Adrenal gland (tissue), 12 donors: ENCODE measurements around the gene DCDC2B. TPM values are rescaled to one million over a fixed set of nuclear protein-coding genes. Genes with fewer than 3 reads are reported as not detected.

Source experiments
- DNase-seq, 7 donors: peaks; one replicate each; pipeline ENCODE4 v3.0.0-alpha.2; 2019 to 2020
- H3K27ac ChIP-seq, 5 donors: fragments of 200-600 bp; sonication (generic) in 4 of 5; 1 replicate in 3 of 5; 2 replicates in 2 of 5; pipeline versions ENCODE4 v1.5.1 to v1.8.0; 2016 to 2020; ENCODE audit warnings: mild to moderate bottlenecking in 1 of 5
- H3K27me3 ChIP-seq: fragments of 200-600 bp; 2 replicates; pipeline ENCODE4 v1.8.0; 2021
- H3K36me3 ChIP-seq, 2 donors: fragments of 200-600 bp; replicated peaks in 1 of 2; 1 replicate in 1 of 2; 2 replicates in 1 of 2; pipeline versions ENCODE4 v1.5.1 to v1.8.0; 2018 to 2022
- H3K4me1 ChIP-seq, 2 donors: fragments of 200-600 bp; replicated peaks in 1 of 2; 1 replicate in 1 of 2; 2 replicates in 1 of 2; pipeline versions ENCODE4 v1.5.1 to v1.8.0; 2018 to 2021
- H3K4me3 ChIP-seq, 4 donors: fragments of 200-600 bp; sonication (generic) in 3 of 4; one replicate each; pipeline ENCODE4 v1.5.1; 2016 to 2018
- H3K9me3 ChIP-seq, 3 donors: fragments of 200-600 bp; sonication (generic) in 1 of 3; replicated peaks in 1 of 3; 1 replicate in 2 of 3; 2 replicates in 1 of 3; pipeline versions ENCODE4 v1.5.1 to v1.8.0; 2016 to 2021
- POLR2A ChIP-seq, 2 donors: fragments of 450-650 bp; IDR thresholded peaks; one replicate each; pipeline ENCODE4 v1.6.1; 2017; ENCODE audit warnings: antibody characterized with exemption in 2 of 2, mild to moderate bottlenecking in 2 of 2, moderate library complexity in 1 of 2
- WGBS, 4 donors: extraction: QIAGEN DNeasy Blood & Tissue Kit in 2 of 4; methylation state at CpG; one replicate each; pipeline versions ENCODE4 v1.1.5 to v1.1.7; 2013 to 2017; 5-methylcytosine and 5-hydroxymethylcytosine counted together
- intact Hi-C, 2 donors: fragments of 100-400 bp; cut with DNase I; formaldehyde crosslinking; loops; one replicate each; pipeline versions ENCODE4 v1.14.1 to v1.15.0; 2022 to 2023
- polyA plus RNA-seq, 3 donors: library from polyadenylated mRNA; stranded (reverse); fragments of 200-250 nt in 2 of 3; fragments of 350-450 nt in 1 of 3; fragmentation: Illumina TruSeq in 1 of 3; extraction: RNeasy Lipid Tissue Mini Kit (QIAGEN cat#74804) in 1 of 3; gene quantifications; one replicate each; pipeline ENCODE4 v1.2.3, GENCODE V29; 2013 to 2014
- total RNA-seq, 9 donors: library from RNA; depleted of rRNA in 4 of 9; stranded (reverse); fragments of >200 nt in 4 of 9; fragments of 120-200 nt in 1 of 9; fragmentation: NEBNext Ultra II Directional in 1 of 9; extraction: Animal tissue kit (Norgen Biotek cat#: 25700) in 1 of 9; gene quantifications; one replicate each; pipeline versions ENCODE4 v1.1.0 to v1.2.4, GENCODE V29; 2013 to 2023
- TF ChIP-seq, protein P1 (sequence below), 6 experiments: fragments of 450-650 bp in 4 of 6; fragments of 200-600 bp in 2 of 6; sonication (generic) in 1 of 6; IDR thresholded peaks; 1 replicate in 5 of 6; 2 replicates in 1 of 6; pipeline versions ENCODE4 v1.5.1 to v1.8.0; 2016 to 2021; ENCODE audit warnings: antibody characterized with exemption in 6 of 6, mild to moderate bottlenecking in 2 of 6, moderate library complexity in 1 of 6
- donor health status: healthy with polysubstance abuse.
- donor health status: Bipolar disorder and iron deficiency.
- donor health status: DM: yes; HTN: yes; CAD: no.
- donor health status: DM: no; HTN: no; CAD: no.
- donor health status: DM: no; HTN: no; CAD: no.
- donor health status: DM: yes; HTN: yes; CAD: no.

The DCDC2B gene
- total and polyA plus RNA-seq, 12 donors: not detected

DNA sequence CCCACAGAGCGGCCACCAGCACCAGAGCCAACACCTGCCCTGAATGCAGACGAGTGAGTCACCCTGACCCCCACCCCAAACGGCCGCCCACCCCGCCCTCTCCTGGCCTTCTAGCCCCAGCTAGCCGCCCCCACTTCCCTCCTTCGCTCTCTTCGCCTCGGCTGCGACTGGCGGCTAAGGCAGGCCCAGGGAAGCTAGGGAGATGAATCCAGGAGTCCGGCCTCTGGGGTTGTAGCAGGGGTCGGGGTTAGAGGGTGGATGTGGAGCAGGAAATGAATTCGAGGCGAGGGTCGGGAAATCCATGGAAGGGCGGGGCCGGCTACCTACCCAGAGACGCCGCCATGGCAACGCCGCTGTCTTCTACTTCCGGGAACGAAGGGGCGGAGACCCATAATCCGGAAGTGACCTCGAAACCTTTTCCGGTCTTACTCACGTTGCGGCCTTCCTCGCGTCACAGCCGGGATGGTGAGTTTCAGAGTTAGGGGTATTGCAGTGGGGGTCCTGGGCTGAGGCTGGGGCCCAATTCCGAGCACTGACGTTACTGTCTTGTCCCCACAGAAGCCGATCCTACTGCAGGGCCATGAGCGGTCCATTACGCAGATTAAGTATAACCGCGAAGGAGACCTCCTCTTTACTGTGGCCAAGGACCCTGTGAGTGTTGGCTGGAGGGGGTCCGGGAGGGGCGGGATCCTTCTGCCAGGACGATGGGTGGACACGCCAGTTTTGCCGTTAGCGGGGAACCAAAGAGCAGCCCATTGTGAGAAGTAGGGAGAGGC, 13.3 kb downstream of the DCDC2B start, which contains the start of the genes EIF3I and TMEM234:
Gene EIF3I, plus strand, starts transcription at position 428 of the 776 bp plus-strand sequence. Its CDS starts 35 bp downstream, at position 463.
Gene TMEM234, minus strand, starts transcription at position 374 of the 776 bp plus-strand sequence. Its CDS starts 31 bp downstream, at position 343.
- Histone ChIP-seq H3K4me1 (peaks cover 21 to 25% of the 10 kb centered on the region in 2 donors), H3K4me3 (peak within 1 kb of the TSS; percentile 72 to 91 (median 86)), H3K27ac (peak within 1 kb of the TSS; percentile 82 to 96 (median 90)), H3K27me3 (no peaks in the 10 kb centered on the region), H3K9me3 (no peaks in the 10 kb centered on the region), H3K36me3 (peaks cover 0 to 49% of the 10 kb centered on the region in 2 donors)
- peak; percentile 92 to 97 (median 94) for DNase-seq
- intact Hi-C loops: no loop called here
- peak; percentile 42 to 74 for TF ChIP-seq POLR2A (IDR thresholded peaks at IDR 0.05)
- TF ChIP-seq, protein P1, sequence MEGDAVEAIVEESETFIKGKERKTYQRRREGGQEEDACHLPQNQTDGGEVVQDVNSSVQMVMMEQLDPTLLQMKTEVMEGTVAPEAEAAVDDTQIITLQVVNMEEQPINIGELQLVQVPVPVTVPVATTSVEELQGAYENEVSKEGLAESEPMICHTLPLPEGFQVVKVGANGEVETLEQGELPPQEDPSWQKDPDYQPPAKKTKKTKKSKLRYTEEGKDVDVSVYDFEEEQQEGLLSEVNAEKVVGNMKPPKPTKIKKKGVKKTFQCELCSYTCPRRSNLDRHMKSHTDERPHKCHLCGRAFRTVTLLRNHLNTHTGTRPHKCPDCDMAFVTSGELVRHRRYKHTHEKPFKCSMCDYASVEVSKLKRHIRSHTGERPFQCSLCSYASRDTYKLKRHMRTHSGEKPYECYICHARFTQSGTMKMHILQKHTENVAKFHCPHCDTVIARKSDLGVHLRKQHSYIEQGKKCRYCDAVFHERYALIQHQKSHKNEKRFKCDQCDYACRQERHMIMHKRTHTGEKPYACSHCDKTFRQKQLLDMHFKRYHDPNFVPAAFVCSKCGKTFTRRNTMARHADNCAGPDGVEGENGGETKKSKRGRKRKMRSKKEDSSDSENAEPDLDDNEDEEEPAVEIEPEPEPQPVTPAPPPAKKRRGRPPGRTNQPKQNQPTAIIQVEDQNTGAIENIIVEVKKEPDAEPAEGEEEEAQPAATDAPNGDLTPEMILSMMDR (IDR thresholded peaks at IDR 0.05): no peak
- WGBS, 4 donors: 0 to 2% (median 0%) methylated on average over 33 to 46 of the region's 46 CpGs

DNA sequence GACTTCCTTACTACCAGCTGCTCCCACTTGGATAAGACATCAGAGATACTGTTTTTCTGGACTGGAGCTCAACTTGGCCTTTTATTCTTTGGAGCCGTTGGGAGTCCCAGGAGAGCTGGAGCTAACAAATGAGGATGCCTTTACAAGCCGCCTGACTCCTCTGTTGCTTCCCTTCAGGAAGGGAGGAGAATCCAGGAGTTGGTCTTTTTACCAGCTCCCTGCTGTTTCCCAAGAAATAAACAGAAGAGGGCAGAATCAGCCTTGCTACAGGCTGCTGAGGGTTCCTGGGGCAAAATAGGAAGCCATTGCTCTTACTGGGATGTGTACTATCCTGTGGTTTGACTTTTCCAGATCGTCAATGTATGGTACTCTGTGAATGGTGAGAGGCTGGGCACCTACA, 14.8 kb downstream of the DCDC2B start:
- no peak for DNase-seq
- peaks cover 0 to 62% of the 10 kb centered on the region in 2 donors for H3K36me3 ChIP-seq
- 48 to 76% (median 70%) methylated on average over 3 of the region's 3 CpGs for WGBS, 4 donors
- TF ChIP-seq, protein P1 (IDR thresholded peaks at IDR 0.05): no peak
- no peak for TF ChIP-seq POLR2A (IDR thresholded peaks at IDR 0.05)
- H3K4me3 ChIP-seq: no peak overlapping the region
- intact Hi-C loops: no loop called here
- no peaks in the 10 kb centered on the region for H3K27me3 ChIP-seq
- H3K4me1 ChIP-seq: peaks cover 21 to 31% of the 10 kb centered on the region in 2 donors
- H3K9me3 ChIP-seq: no peaks in the 10 kb centered on the region
- H3K27ac ChIP-seq: peak overlapping the region in 3 of 5 donors; percentile 57 to 90 (median 87)

DNA sequence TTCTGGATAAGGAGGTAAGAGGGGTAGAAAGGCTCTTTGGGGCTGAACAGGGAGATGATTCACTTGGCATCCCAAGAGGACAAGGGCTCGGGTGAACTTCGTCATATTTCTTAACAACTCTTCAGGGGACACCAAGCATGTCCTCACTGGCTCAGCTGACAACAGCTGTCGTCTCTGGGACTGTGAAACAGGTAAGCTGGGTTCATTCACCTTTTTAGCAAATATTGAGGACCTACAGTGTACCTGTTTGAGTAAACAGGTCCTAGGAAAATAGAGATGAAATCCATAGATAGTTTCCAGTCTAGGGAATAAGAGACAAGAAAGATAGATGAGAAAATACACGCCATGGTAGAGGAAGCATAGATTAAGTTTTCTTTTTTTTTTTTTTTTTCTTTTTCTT, 15.4 kb downstream of the DCDC2B start:
- 67 to 91% (median 77%) methylated on average over 4 of the region's 4 CpGs for WGBS, 4 donors
- intact Hi-C loops: no loop called here

DNA sequence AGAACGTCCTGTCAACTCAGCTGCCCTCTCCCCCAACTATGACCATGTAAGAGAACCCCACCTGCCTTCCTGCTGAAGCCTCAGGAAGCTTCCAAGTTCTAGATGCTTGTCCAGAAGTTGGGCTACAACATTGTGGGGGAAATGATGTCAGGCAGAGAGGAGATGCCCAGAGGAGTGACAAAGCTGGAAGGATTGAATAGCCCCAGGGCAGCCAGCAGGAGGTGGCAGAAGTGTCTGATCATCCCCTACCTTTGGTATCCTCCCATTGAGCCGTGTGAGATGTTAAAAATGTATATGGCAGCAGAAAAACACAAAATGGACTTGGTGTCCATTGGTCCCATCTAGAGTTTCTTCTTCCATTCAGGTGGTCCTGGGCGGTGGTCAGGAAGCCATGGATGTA, 19.9 kb downstream of the DCDC2B start:
- Histone ChIP-seq H3K4me1 (peaks cover 3 to 9% of the 10 kb centered on the region in 2 donors), H3K27ac (peak overlapping the region in 1 of 5 donors; percentile 10), H3K36me3 (peaks cover 0 to 87% of the 10 kb centered on the region in 2 donors), H3K9me3 (no peaks in the 10 kb centered on the region), H3K4me3 (no peak overlapping the region), H3K27me3 (no peaks in the 10 kb centered on the region)
- WGBS, 4 donors: 68 to 73% (median 70%) methylated on average over 3 of the region's 3 CpGs
- intact Hi-C loops: no loop called here
- TF ChIP-seq POLR2A (IDR thresholded peaks at IDR 0.05): no peak
- TF ChIP-seq, protein P1 (IDR thresholded peaks at IDR 0.05): no peak
- no peak for DNase-seq

More for the DNA sequence above, 15.4 kb downstream of the DCDC2B start:
- H3K36me3 ChIP-seq: peaks cover 0 to 66% of the 10 kb centered on the region in 2 donors
- no peaks in the 10 kb centered on the region for H3K9me3 ChIP-seq
- H3K4me1 ChIP-seq: peaks cover 21 to 31% of the 10 kb centered on the region in 2 donors
- no peaks in the 10 kb centered on the region for H3K27me3 ChIP-seq
- TF ChIP-seq POLR2A (IDR thresholded peaks at IDR 0.05): no peak
- TF ChIP-seq, protein P1 (IDR thresholded peaks at IDR 0.05): no peak
- no peak overlapping the region for H3K4me3 ChIP-seq
- no peak overlapping the region for H3K27ac ChIP-seq
- DNase-seq: no peak
